ENCODE results near the gene SLC22A17. TPM values are rescaled to one million over a fixed set of nuclear protein-coding genes. Genes with fewer than 3 reads are reported as not detected.

The SLC22A17 gene
- 30.4 and 54.9 TPM in 2 replicates for total RNA-seq

GRCh38 chr14:23352506-23353432, at the start of gene SLC22A17:
Gene SLC22A17 (minus strand): TSS chr14:23352887.

DNA sequence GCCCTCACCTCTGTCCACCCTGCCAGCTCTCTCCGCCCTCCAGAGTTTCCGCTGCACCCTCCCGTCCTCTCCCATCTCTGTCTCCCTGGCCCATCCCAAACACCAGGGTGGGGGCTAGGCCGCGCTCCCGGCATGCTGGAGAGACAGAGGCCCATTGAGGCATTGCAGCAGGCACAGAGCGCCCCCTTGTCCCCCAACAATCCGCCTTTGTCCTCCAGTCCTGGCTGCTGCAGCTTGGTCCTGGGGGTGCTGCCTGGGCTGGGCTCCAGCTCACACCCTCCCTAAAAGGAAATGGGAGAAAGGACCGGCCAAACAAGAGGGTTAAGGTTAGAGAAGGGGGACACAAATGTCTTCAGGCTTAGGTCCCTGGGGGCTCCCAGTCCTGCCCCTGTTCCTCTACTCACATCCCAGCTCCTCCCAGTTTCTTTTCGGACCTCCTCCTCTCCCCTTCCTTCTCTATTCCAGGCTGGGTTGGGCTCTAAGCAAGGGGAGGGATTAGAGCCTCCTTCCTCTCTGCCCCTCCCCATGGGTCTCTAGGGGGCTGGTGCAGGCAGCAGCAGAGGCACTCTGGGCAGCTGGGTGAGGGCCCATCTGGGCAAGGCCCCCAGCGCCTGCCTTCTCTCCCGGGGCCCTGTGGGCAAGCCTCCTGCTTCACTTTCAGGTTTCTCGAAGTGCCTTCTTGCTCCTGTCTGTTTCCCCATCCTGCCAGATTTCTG, 24.0 kb upstream of the SLC22A17 start, which contains the start of gene CMTM5:
Gene CMTM5 (plus strand): TSS at position 565 of the 716 bp plus-strand sequence. CDS start 206 bp downstream, outside the sequence.

DNA sequence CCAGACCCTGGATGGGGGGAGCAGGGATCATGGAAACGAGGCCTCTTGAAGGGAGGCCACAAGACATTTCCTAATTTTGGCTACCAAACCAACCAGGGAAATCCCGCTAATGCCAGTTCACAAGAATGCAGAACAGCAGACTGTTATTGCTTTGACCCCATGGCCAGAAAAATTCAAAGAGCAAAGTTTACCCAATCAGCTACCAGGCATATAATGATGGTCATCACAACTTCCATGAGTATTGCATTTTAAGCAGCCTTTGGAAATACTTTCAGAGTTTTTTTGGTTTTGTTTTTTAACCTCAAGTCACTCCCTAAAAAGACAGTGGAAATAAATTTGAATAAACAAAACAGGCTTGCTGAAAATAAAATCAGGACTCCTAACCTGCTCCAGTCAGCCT, 19.8 kb upstream of the SLC22A17 start, which contains the start of gene IL25:
Gene IL25 (plus strand): TSS at position 301 of the 400 bp plus-strand sequence.

DNA sequence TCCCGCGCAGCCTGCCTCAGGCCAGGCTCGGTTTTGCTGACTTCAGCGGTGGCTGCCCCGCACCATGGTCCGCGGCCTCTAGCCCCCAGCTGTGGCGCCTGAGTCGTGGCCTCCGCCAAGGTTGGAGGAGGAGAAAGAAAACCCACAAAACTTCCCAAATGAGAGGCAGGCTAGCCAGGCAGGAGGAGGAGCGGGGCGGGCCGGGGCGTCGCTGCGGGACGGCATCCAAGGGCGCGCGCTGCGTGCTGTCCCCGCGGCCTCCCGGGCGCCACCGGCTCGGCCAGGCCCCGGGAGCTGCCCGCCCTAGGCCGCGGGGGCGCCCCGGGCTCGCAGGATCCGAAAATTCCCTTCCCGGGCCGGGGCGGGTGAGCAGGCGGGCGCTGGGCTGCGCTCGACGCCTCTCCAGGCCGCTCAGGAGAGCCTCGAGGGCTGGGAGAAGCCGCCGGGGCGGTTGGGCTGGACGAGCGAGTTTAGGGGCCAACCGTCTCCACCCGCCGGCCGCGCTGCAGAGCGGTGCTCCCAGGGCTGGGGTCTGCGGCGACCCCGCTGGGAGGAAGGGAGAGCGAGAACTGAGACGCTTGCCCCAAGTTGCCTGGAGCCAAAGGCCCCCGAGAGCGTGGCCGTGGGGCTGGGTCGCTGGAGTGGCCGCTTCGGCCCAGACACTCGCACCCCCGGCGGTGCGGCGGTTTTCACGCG, 12.5 kb upstream of the SLC22A17 start, which contains the start of gene EFS:
Gene EFS (minus strand): TSS at position 137 of the 696 bp plus-strand sequence. CDS start 147 bp downstream, outside the sequence.

DNA sequence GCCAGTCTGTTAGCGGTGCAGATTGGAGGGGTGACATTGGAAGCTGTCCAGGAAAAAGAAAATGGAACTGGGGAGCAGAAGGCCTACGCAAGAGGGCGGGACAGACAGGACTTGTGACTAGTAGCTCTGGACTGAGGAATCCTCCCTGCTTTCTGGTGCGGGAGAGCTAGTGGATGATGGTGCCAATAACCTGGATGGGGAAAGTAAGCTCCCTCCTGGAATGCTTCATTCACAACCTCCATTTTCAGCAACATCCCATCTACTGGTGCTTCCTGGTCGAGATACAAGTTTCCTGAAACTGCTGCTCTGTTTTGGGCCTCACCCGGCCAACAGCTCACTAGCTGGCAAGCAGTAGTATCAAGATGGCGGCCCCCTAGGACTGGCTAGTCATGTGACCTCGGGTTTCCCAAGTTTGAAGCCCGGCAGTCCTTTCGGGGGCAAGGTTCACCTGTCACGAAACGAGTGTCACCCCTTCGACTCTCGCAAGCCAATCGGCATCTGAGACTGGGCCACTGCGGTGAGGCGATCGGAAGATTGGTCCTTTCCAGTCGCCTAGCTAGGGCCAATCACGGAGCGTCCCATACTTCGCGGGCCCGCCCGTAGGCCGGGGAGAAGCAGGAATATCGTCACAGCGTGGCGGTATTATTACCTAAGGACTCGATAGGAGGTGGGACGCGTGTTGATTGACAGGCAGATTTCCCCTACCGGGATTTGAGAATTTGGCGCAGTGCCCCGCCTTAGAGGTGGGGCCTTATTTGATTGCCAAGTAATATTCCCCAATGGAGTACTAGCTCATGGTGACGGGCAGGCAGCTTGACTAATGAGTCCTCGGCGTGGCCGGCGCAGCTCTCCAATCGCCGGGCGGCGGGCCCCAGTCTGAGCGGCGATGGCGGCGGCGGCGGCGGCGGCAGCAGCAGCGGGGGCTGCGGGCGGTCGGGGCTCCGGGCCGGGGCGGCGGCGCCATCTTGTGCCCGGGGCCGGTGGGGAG, 31.8 kb downstream of the SLC22A17 start, which contains the start of gene PABPN1:
Gene PABPN1 (plus strand): TSS at position 874 of the 988 bp plus-strand sequence. CDS start 13 bp downstream, at position 887.

GRCh38 chr14:23306412-23307145, 46.1 kb downstream of the SLC22A17 start, which contains the start of gene BCL2L2:
Gene BCL2L2 (plus strand): TSS chr14:23306833. CDS start chr14:23307768, 935 bp downstream.

GRCh38 chr14:23302290-23303225, 50.1 kb downstream of the SLC22A17 start, which contains the start of gene PPP1R3E:
Gene PPP1R3E (minus strand): TSS chr14:23302859. CDS start chr14:23302576, 283 bp downstream.

Other genes starting within 250 kb of the SLC22A17 start
- gene CIROP, start 247.9 kb downstream of the SLC22A17 start, total RNA-seq = not detected in 2 replicates
- gene CEBPE, start 233.6 kb downstream of the SLC22A17 start, total RNA-seq = not detected in 2 replicates
- gene SLC7A8, start 169.2 kb downstream of the SLC22A17 start, total RNA-seq = 0.89 and 1.8 TPM in 2 replicates
- not detected in 2 replicates for gene RNF212B, start 115.0 kb downstream of the SLC22A17 start, total RNA-seq
- gene HOMEZ, start 66.8 kb downstream of the SLC22A17 start, total RNA-seq = 3.6 and 4.9 TPM in 2 replicates
- gene PPP1R3E, start 50.0 kb downstream of the SLC22A17 start, total RNA-seq = 2.3 and 3.0 TPM in 2 replicates
- 18.4 and 24.9 TPM in 2 replicates for gene BCL2L2, start 46.1 kb downstream of the SLC22A17 start, total RNA-seq
- 98.9 and 104 TPM in 2 replicates for gene PABPN1, start 31.4 kb downstream of the SLC22A17 start, total RNA-seq
- 1.8 and 5.6 TPM in 2 replicates for gene EFS, start 12.3 kb upstream of the SLC22A17 start, total RNA-seq
- gene IL25, start 19.9 kb upstream of the SLC22A17 start, total RNA-seq = not detected in 2 replicates
- gene CMTM5, start 24.2 kb upstream of the SLC22A17 start, total RNA-seq = not detected in 2 replicates
- gene MYH6, start 55.4 kb upstream of the SLC22A17 start, total RNA-seq = not detected in 2 replicates
- not detected in 2 replicates for gene MYH7, start 82.8 kb upstream of the SLC22A17 start, total RNA-seq
- gene NGDN, start 116.8 kb upstream of the SLC22A17 start, total RNA-seq = 34.2 and 41.0 TPM in 2 replicates
- gene ZFHX2, start 198.9 kb upstream of the SLC22A17 start, total RNA-seq = 0.30 and 0.97 TPM in 2 replicates
- 13.0 and 24.3 TPM in 2 replicates for gene THTPA, start 203.4 kb upstream of the SLC22A17 start, total RNA-seq
- 8.9 and 14.0 TPM in 2 replicates for gene AP1G2, start 214.9 kb upstream of the SLC22A17 start, total RNA-seq
- gene JPH4, start 225.9 kb upstream of the SLC22A17 start, total RNA-seq = not detected in 2 replicates